ENCODE measurements around the gene UBL7.

GRCh38 chr15:74504836-74505235 lies 43.9 kb upstream of the UBL7 start:
- TF ChIP-seq, protein P1, sequence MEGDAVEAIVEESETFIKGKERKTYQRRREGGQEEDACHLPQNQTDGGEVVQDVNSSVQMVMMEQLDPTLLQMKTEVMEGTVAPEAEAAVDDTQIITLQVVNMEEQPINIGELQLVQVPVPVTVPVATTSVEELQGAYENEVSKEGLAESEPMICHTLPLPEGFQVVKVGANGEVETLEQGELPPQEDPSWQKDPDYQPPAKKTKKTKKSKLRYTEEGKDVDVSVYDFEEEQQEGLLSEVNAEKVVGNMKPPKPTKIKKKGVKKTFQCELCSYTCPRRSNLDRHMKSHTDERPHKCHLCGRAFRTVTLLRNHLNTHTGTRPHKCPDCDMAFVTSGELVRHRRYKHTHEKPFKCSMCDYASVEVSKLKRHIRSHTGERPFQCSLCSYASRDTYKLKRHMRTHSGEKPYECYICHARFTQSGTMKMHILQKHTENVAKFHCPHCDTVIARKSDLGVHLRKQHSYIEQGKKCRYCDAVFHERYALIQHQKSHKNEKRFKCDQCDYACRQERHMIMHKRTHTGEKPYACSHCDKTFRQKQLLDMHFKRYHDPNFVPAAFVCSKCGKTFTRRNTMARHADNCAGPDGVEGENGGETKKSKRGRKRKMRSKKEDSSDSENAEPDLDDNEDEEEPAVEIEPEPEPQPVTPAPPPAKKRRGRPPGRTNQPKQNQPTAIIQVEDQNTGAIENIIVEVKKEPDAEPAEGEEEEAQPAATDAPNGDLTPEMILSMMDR (IDR thresholded peaks at IDR 0.05; ENCODE audit: insufficient read depth, low read length): no peak
- TF ChIP-seq GABPA (IDR thresholded peaks at IDR 0.05; ENCODE audit: low read depth) (no peak), SPI1 (IDR thresholded peaks at IDR 0.05; ENCODE audit: borderline replicate concordance, low read depth) (no peak), POLR2AphosphoS5 (IDR thresholded peaks at IDR 0.05; ENCODE audit: low read depth) (no peak)
- TF ChIP-seq, protein P2, sequence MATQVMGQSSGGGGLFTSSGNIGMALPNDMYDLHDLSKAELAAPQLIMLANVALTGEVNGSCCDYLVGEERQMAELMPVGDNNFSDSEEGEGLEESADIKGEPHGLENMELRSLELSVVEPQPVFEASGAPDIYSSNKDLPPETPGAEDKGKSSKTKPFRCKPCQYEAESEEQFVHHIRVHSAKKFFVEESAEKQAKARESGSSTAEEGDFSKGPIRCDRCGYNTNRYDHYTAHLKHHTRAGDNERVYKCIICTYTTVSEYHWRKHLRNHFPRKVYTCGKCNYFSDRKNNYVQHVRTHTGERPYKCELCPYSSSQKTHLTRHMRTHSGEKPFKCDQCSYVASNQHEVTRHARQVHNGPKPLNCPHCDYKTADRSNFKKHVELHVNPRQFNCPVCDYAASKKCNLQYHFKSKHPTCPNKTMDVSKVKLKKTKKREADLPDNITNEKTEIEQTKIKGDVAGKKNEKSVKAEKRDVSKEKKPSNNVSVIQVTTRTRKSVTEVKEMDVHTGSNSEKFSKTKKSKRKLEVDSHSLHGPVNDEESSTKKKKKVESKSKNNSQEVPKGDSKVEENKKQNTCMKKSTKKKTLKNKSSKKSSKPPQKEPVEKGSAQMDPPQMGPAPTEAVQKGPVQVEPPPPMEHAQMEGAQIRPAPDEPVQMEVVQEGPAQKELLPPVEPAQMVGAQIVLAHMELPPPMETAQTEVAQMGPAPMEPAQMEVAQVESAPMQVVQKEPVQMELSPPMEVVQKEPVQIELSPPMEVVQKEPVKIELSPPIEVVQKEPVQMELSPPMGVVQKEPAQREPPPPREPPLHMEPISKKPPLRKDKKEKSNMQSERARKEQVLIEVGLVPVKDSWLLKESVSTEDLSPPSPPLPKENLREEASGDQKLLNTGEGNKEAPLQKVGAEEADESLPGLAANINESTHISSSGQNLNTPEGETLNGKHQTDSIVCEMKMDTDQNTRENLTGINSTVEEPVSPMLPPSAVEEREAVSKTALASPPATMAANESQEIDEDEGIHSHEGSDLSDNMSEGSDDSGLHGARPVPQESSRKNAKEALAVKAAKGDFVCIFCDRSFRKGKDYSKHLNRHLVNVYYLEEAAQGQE (IDR thresholded peaks at IDR 0.05; ENCODE audit: insufficient replicate concordance, low read depth): no peak
